ENCODE results near the gene CHSY3.

The CHSY3 gene

DNA sequence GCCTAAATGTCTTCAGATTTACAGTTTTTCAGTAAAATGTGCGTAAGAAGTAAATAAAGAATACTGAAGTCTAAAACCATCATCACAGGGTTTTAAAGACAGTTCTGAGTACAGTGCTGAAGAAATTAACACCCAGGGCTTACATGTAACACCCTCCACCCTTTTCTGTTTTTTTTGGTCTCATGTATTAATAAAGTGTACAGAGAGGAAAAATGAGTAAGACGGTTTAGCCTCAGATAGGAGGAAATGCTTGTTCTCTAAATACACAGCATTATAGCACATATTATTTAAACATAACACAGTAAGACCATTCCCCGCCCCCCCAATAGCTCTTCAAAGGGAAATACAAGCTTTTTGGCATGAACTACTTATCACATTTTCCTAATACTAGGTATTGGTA, 119.3 kb downstream of the CHSY3 start:
- Histone ChIP-seq H3K4me1 (ENCODE audit: control insufficient read depth, low read length) (no peaks in the 10 kb centered on the region), H4K20me1 (ENCODE audit: control insufficient read depth, insufficient read depth, low read depth, low read length) (no peaks in the 10 kb centered on the region), H3K9me2 (replicated peaks; ENCODE audit: control insufficient read depth, low read length) (no peaks in the 10 kb centered on the region), H3K4me2 (ENCODE audit: low read length) (no peak overlapping the region), H3F3A (ENCODE audit: control insufficient read depth, insufficient read depth) (no peaks in the 10 kb centered on the region), H3K4me3 (ENCODE audit: low read length) (no peak overlapping the region), H3K36me3 (ENCODE audit: control insufficient read depth, low read length) (no peaks in the 10 kb centered on the region), H3K79me2 (ENCODE audit: control insufficient read depth, low read length) (no peaks in the 10 kb centered on the region), H3K27me3 (ENCODE audit: control insufficient read depth, low read length) (no peaks in the 10 kb centered on the region), H3K27ac (ENCODE audit: low read depth, low read length) (no peak overlapping the region), H3K9me3 (ENCODE audit: control insufficient read depth, insufficient read depth, low read length) (no peaks in the 10 kb centered on the region)
- TF ChIP-seq, protein P1, sequence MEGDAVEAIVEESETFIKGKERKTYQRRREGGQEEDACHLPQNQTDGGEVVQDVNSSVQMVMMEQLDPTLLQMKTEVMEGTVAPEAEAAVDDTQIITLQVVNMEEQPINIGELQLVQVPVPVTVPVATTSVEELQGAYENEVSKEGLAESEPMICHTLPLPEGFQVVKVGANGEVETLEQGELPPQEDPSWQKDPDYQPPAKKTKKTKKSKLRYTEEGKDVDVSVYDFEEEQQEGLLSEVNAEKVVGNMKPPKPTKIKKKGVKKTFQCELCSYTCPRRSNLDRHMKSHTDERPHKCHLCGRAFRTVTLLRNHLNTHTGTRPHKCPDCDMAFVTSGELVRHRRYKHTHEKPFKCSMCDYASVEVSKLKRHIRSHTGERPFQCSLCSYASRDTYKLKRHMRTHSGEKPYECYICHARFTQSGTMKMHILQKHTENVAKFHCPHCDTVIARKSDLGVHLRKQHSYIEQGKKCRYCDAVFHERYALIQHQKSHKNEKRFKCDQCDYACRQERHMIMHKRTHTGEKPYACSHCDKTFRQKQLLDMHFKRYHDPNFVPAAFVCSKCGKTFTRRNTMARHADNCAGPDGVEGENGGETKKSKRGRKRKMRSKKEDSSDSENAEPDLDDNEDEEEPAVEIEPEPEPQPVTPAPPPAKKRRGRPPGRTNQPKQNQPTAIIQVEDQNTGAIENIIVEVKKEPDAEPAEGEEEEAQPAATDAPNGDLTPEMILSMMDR (IDR thresholded peaks at IDR 0.05; ENCODE audit: low read depth, low read length, poor library complexity, severe bottlenecking) = no peak
- no peak for TF ChIP-seq EZH2phosphoT487 (IDR thresholded peaks at IDR 0.05; ENCODE audit: borderline replicate concordance, low read length)

DNA sequence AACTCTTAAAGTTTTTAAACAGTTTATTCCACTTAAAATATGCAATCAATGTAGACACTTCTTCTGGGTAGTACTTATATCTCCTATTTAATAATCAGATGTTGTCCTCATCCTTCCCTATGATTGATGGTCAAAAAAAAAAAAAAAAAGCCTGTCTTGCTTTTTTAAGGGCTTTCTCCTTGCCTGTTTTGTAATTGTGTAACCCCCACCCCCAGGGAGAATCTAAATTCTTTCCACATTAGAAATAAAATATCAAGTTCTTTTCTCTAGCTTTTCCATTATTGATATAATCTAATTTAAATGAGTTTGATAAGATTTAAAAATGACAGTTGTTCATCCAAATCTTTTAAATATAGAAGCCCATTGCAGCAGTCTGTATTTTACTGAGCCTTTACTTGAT, 119.7 kb downstream of the CHSY3 start:
- TF ChIP-seq, protein P1 (IDR thresholded peaks at IDR 0.05; ENCODE audit: low read depth, low read length, poor library complexity, severe bottlenecking) = no peak
- TF ChIP-seq EZH2phosphoT487 (IDR thresholded peaks at IDR 0.05; ENCODE audit: borderline replicate concordance, low read length) = no peak

DNA sequence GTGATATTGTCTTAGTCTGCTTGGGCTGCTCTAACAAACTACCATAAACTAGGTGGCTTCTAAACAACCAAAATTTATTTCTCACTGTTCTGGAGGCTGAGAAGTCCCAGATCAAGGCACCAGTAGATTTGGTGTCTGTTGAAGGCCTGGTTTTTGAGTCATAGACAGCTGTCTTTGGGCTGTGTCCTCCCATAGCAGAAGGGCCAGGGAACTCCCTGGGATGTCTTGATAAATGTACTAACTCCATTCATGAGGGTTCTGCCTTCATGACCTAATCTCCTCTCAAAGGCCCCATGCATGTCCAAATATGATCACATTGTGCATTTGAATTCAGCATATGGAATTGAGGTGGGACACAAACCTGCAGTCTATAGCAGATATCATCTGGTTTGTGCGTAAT, 121.2 kb downstream of the CHSY3 start:
- Histone ChIP-seq H3K27ac (ENCODE audit: low read depth, low read length) (no peak overlapping the region), H3K9me3 (ENCODE audit: control insufficient read depth, insufficient read depth, low read length) (no peaks in the 10 kb centered on the region), H3K4me1 (ENCODE audit: control insufficient read depth, low read length) (no peaks in the 10 kb centered on the region), H3F3A (ENCODE audit: control insufficient read depth, insufficient read depth) (no peaks in the 10 kb centered on the region), H3K27me3 (ENCODE audit: control insufficient read depth, low read length) (no peaks in the 10 kb centered on the region), H3K36me3 (ENCODE audit: control insufficient read depth, low read length) (no peaks in the 10 kb centered on the region), H3K4me2 (ENCODE audit: low read length) (no peak overlapping the region), H3K79me2 (ENCODE audit: control insufficient read depth, low read length) (no peaks in the 10 kb centered on the region), H3K4me3 (ENCODE audit: low read length) (no peak overlapping the region), H4K20me1 (ENCODE audit: control insufficient read depth, insufficient read depth, low read depth, low read length) (no peaks in the 10 kb centered on the region), H3K9me2 (replicated peaks; ENCODE audit: control insufficient read depth, low read length) (no peaks in the 10 kb centered on the region)
- no peak for TF ChIP-seq EZH2phosphoT487 (IDR thresholded peaks at IDR 0.05; ENCODE audit: borderline replicate concordance, low read length)
- TF ChIP-seq, protein P1 (IDR thresholded peaks at IDR 0.05; ENCODE audit: low read depth, low read length, poor library complexity, severe bottlenecking) = no peak

More for the DNA sequence above, 119.7 kb downstream of the CHSY3 start:
- Histone ChIP-seq H3K4me2 (ENCODE audit: low read length) (no peak overlapping the region), H3K36me3 (ENCODE audit: control insufficient read depth, low read length) (no peaks in the 10 kb centered on the region), H3K27me3 (ENCODE audit: control insufficient read depth, low read length) (no peaks in the 10 kb centered on the region), H3K27ac (ENCODE audit: low read depth, low read length) (no peak overlapping the region), H3K9me2 (replicated peaks; ENCODE audit: control insufficient read depth, low read length) (no peaks in the 10 kb centered on the region), H3K4me1 (ENCODE audit: control insufficient read depth, low read length) (no peaks in the 10 kb centered on the region), H3F3A (ENCODE audit: control insufficient read depth, insufficient read depth) (no peaks in the 10 kb centered on the region), H3K4me3 (ENCODE audit: low read length) (no peak overlapping the region), H3K9me3 (ENCODE audit: control insufficient read depth, insufficient read depth, low read length) (no peaks in the 10 kb centered on the region), H4K20me1 (ENCODE audit: control insufficient read depth, insufficient read depth, low read depth, low read length) (no peaks in the 10 kb centered on the region), H3K79me2 (ENCODE audit: control insufficient read depth, low read length) (no peaks in the 10 kb centered on the region)

DNA sequence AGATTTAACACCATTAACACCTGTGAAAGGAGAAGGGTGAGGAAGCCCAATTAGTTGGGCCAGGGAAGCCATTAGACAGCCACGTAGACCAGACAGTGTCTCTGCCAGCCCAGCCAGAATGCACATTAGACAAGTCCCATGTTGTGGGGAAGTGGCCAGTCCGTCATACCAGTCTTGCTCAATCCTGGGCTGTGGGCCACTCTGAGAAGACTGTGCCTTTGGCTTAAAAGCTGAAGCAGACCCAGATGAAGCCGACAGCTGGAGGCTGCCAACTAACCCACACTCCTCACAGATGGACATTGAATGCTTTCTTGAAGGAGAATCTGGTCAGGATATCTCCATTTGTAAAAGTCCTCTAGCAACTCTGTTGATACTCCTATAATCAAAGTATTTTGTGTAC, 128.5 kb downstream of the CHSY3 start:
- H3K9me2 ChIP-seq (replicated peaks; ENCODE audit: control insufficient read depth, low read length) = no peaks in the 10 kb centered on the region
- H3K36me3 ChIP-seq (ENCODE audit: control insufficient read depth, low read length) = no peaks in the 10 kb centered on the region
- H3K79me2 ChIP-seq (ENCODE audit: control insufficient read depth, low read length) = no peaks in the 10 kb centered on the region
- H3F3A ChIP-seq (ENCODE audit: control insufficient read depth, insufficient read depth) = no peaks in the 10 kb centered on the region
- H3K27ac ChIP-seq (ENCODE audit: low read depth, low read length) = no peak overlapping the region
- H3K4me1 ChIP-seq (ENCODE audit: control insufficient read depth, low read length) = no peaks in the 10 kb centered on the region
- no peak overlapping the region for H3K4me3 ChIP-seq (ENCODE audit: low read length)
- H3K9me3 ChIP-seq (ENCODE audit: control insufficient read depth, insufficient read depth, low read length) = no peaks in the 10 kb centered on the region
- TF ChIP-seq, protein P1 (IDR thresholded peaks at IDR 0.05; ENCODE audit: low read depth, low read length, poor library complexity, severe bottlenecking) = no peak
- no peak for TF ChIP-seq EZH2phosphoT487 (IDR thresholded peaks at IDR 0.05; ENCODE audit: borderline replicate concordance, low read length)
- H3K27me3 ChIP-seq (ENCODE audit: control insufficient read depth, low read length) = no peaks in the 10 kb centered on the region
- H3K4me2 ChIP-seq (ENCODE audit: low read length) = no peak overlapping the region
- H4K20me1 ChIP-seq (ENCODE audit: control insufficient read depth, insufficient read depth, low read depth, low read length) = no peaks in the 10 kb centered on the region
